ENCODE measurements around the gene DDX31. TPM values are rescaled to one million over a fixed set of nuclear protein-coding genes. Genes with fewer than 3 reads are reported as not detected.
A peak's percentile ranks its signal among the peaks of the same experiment; 100 is the strongest.

Gene DDX31
- total RNA-seq, 4 donors from 2014 or later, result 16.9 to 24.1 (median 18.6) TPM

GRCh38 chr9:132639322-132639721 is 30.5 kb downstream of the DDX31 start:
- 74 to 76% methylated on average over 5 of the region's 5 CpGs for WGBS, 2 donors
- intact Hi-C loops (cut with DNase I; ENCODE audit: low total_unique reads), result no loop called here
- peak in 1 of 2 donors; percentile 45 for DNase-seq (ENCODE audit: low spot score in 2 of 2)
- TF ChIP-seq POLR2A (IDR thresholded peaks at IDR 0.05) (no peak), CTCF (IDR thresholded peaks at IDR 0.05) (no peak)
- H3K4me3 ChIP-seq (ENCODE audit: low read depth, poor library complexity, severe bottlenecking), result no peak overlapping the region

- WGBS, 2 donors, result 85 to 90% methylated on average over 5 of the region's 5 CpGs
- TF ChIP-seq CTCF (IDR thresholded peaks at IDR 0.05) (no peak), POLR2A (IDR thresholded peaks at IDR 0.05) (no peak)
- intact Hi-C loops (cut with DNase I; ENCODE audit: low total_unique reads), result no loop called here
- DNase-seq (ENCODE audit: low spot score in 2 of 2), result no peak
- H3K4me3 ChIP-seq (ENCODE audit: low read depth, poor library complexity, severe bottlenecking), result no peak overlapping the region
Observed at GRCh38 chr9:132638240-132638639, 31.5 kb downstream of the DDX31 start.

GRCh38 chr9:132637801-132638200 is 32.0 kb downstream of the DDX31 start:
- TF ChIP-seq CTCF (IDR thresholded peaks at IDR 0.05), result no peak

GRCh38 chr9:132637351-132637750 is 32.4 kb downstream of the DDX31 start:
- TF ChIP-seq CTCF (IDR thresholded peaks at IDR 0.05), result no peak
- no peak for TF ChIP-seq POLR2A (IDR thresholded peaks at IDR 0.05)
- no peak overlapping the region for H3K4me3 ChIP-seq (ENCODE audit: low read depth, poor library complexity, severe bottlenecking)
- WGBS, 2 donors, result 80 to 88% methylated on average over 12 of the region's 12 CpGs
- peak in 1 of 2 donors; percentile 66 for DNase-seq (ENCODE audit: low spot score in 2 of 2)
- intact Hi-C loops (cut with DNase I; ENCODE audit: low total_unique reads), result no loop called here

More at GRCh38 chr9:132637801-132638200, 32.0 kb downstream of the DDX31 start:
- intact Hi-C loops (cut with DNase I; ENCODE audit: low total_unique reads), result no loop called here
- WGBS, 2 donors, result 92% methylated on average over 12 of the region's 12 CpGs
- peak in 1 of 2 donors; percentile 26 for DNase-seq (ENCODE audit: low spot score in 2 of 2)
- H3K4me3 ChIP-seq (ENCODE audit: low read depth, poor library complexity, severe bottlenecking), result no peak overlapping the region

GRCh38 chr9:132634327-132634726 is 35.5 kb downstream of the DDX31 start:
- intact Hi-C loops (cut with DNase I; ENCODE audit: low total_unique reads), result no loop called here
- no peak for TF ChIP-seq CTCF (IDR thresholded peaks at IDR 0.05)
- TF ChIP-seq POLR2A (IDR thresholded peaks at IDR 0.05), result no peak
- no peak for DNase-seq (ENCODE audit: low spot score in 2 of 2)
- 92 to 97% methylated on average over 3 of the region's 3 CpGs for WGBS, 2 donors
- no peak overlapping the region for H3K4me3 ChIP-seq (ENCODE audit: low read depth, poor library complexity, severe bottlenecking)

GRCh38 chr9:132632413-132633129 is 37.2 kb downstream of the DDX31 start:
- 89 to 93% methylated on average over 7 of the region's 7 CpGs for WGBS, 2 donors
- no peak overlapping the region for H3K4me3 ChIP-seq (ENCODE audit: low read depth, poor library complexity, severe bottlenecking)
- intact Hi-C loops (cut with DNase I; ENCODE audit: low total_unique reads), result no loop called here
- TF ChIP-seq POLR2A (IDR thresholded peaks at IDR 0.05) (no peak), CTCF (IDR thresholded peaks at IDR 0.05) (no peak)
- DNase-seq (ENCODE audit: low spot score in 2 of 2), result peak in 1 of 2 donors; percentile 10

Data from lower leg skin (tissue), 4 donors.